NCI-H1092 (cell line): ENCODE results near the gene TMEM81.

Experiments
- DNase-seq: peaks from one replicate; lab custom pipeline; 2025; lab: John Stamatoyannopoulos, UW

Gene TMEM81, protein sequence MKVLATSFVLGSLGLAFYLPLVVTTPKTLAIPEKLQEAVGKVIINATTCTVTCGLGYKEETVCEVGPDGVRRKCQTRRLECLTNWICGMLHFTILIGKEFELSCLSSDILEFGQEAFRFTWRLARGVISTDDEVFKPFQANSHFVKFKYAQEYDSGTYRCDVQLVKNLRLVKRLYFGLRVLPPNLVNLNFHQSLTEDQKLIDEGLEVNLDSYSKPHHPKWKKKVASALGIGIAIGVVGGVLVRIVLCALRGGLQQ

DNA sequence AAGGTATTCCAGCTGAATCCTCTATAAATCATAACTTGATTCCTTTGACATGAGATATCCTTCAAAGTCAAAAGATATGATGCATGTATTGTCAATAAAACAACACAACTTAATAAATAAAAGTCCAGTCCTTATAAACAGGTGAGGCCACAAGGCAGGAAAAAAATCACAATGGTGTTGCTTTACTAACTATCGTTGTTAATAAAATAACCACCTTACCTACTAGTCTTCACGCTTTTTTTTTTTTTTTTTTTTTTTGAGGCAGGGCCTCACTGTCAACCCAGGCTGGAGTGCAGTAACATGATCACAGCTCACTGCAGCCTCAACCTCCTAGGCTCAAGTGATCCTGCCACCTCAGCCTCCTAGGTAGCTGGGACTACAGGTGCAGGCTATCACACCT, at the start of gene TMEM81:
TSS of gene TMEM81 (minus strand) at position 101 of the 400 bp plus-strand sequence. CDS start 140 bp downstream, outside the sequence.
- no peak for DNase-seq

DNA sequence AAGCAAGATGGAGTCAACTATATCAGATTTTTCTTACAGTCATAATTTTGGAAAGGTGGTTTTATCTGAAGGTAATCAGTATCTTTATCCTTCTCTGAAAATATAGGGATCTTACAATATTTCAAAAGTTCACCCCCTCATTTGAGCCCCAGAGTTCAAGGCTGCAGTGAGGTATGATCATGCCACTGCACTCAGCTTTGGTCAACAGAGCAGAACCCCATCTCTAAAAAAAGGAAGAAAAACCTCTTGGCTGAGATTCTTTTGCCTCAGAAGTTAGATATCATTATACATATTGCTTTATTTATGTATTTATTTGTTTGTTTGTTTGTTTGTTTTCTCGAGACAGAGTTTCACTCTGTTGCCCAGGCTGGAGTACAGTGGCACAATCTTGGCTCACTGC, 49.0 kb upstream of the TMEM81 start:
- DNase-seq: no peak

DNA sequence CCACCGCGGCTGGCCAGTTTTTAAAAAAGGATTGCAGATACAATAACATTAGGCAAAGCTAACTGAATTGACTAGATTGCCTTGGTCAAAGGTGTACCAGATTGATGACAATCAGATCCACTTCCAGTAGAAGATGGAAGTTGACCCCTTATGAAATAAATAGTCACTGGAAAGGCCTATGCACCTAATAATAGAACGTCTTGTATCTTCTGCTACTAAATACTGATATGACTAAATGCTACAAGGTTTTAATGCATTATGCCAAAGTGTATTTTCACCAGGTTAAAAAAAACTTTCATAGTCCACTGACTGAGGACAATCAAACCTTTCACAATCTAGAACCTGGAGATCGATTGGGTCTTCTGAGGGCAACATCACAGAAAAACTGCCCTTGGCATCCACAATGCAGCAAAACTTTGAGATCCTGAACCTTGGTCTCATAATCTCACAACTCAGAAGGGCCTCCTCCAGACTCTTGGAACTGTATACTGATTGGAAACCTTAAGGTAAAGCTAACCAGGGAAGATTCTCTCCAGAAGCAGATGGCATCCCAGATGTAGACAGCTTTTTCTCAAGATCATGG, 45.3 kb upstream of the TMEM81 start:
- no peak for DNase-seq

DNA sequence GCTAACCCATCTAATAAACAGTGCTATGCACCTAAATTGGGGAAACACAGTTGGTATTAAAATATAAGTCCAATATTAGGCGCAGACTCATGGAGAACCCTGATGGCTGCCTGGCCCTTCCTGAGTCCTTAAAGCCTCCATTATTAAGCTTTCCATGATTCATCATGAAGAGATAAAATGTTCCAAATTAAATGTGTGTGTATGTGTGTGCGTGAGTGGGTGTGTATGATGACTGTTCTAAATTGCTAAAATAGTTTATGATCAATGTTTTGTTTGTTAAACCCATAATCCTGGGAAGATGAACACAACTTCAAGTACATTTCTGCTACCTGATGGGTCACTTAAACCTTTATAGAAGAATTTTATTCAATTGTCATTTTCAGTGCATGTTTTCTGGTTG, 43.8 kb upstream of the TMEM81 start:
- DNase-seq: no peak

DNA sequence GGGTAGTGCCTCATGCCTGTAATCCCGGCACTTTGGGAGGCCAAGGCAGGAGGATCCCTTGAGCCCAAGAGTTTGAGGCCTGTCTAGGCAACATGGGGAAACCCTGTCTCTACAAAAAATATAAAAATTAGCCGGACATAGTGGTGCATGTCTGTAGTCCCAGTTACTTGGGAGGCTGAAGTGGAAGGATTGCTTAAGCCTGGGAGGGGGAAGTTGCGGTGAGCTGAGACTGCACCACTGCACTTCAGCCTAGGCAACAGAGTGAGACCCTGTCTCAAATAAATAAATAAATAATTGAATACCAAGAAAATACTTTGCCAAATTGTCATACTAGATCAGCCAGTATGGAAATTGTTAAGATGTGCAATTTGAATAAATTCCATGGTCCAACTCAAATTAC, 43.4 kb upstream of the TMEM81 start:
- DNase-seq: no peak

DNA sequence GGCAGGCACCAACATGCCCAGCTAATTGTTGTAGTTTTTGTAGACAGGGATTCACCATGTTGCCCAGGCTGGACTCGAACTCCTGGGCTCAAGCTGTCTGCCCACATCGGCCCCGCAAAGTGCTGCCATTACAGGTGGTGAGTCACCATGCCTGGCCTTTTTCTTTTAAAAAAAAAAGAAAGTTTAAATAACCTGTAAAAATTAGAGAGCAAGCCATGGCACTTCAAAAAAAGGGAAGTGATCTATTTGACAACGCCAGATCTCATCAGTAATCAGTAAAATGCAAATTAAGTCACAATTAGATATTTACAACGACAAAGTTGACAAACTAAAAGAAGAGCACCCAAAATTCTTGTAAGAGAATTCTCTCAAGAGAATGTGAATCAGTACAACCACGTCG, 40.5 kb upstream of the TMEM81 start:
- DNase-seq: no peak

DNA sequence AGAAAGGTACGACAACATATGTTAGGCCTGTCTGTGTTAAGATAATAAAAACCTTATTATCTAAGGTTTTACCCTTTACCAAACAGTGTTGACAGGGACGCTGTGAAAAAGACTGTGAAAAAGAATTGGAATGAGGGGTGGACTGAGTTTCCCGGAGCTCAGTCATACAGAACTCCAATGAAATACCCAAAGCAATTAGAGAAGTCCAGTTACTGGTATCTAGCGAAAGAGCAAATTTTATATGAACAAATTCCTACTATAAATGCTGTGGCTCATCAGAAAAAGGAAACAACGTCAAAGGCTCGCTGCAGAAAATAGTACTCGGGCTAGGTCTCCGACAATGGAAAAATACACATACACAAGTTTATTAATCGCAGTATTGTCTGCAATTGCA, 38.2 kb upstream of the TMEM81 start:
- DNase-seq: no peak

DNA sequence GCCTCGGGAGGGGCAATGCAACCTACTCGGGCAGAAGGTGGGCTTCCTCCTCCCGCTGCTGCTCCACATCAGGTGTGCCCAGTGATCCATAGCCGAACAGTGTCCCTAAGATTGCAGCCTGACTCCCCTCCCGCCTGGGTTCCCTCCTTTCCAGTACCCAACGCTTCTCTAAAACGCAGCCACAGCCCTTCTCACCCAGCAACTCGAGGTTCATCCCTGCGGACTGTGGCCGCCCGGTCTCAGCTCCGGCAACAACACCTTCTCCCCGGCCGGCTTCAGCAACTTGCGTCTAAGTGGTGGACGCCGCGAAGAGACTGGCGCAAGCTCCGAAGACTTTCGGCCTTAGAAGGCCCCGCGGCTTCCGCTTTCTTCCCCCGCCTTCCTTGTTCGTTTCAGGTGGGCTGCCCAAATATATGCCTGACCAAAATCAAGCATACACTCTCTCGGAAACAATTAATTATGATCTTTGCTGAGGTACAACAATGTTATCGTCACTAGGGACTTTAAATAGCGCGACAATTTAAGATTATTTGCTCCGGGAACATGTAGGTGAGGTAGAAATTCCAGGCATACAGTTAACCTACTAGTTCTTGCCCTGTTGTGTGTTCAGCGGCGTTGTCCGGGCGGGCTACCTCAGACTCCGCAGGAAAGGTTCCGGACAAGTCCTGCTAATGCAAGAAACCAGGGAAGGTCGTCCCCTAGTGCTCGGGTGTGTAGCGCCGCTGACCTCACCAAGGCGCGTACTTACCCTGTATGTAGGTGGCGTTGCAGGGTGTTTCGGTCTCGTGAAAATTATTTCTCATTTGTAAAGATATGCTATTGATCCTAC, 37.6 kb upstream of the TMEM81 start, which contains the start of gene RBBP5:
TSS of gene RBBP5 (minus strand) at position 319 of the 829 bp plus-strand sequence. CDS start at position 214, 105 bp downstream.
- DNase-seq: peak; percentile 97

DNA sequence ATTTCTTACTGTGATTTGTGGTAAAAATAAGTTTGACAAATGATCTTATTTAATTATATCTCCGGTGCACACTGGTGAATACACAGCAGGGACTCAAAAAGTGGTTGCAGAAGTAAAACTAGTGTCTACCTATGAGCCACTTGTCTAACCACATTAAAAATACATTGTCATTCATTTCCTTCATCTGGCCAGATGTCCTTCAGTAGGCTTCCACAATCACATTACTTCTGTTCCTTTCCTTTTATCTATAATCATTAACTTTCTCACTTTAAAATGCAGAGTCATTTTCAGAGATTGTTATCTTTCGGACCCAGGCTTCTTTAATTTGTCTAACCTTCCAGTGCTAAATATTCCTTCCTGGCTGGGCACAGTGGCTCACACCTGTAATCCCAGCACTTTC, 34.5 kb upstream of the TMEM81 start:
- DNase-seq: no peak

DNA sequence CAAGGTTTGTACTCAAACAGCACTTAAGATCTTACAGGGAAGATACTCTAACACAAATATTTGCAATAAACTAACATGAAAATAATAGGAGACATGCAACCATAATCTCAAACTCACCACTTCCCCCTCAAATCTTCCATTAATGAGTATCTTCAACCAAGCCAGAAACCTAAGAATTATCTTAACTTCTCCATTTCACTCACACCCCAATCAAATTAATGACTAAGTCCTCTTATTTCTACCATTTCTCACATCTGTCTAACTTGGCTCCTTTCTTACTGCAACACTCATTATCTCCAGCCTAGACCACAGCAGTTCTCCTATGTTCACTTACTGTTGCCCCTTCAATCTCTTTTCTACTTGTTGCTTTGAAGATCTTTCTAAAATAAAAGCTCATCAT, 27.1 kb upstream of the TMEM81 start:
- no peak for DNase-seq

DNA sequence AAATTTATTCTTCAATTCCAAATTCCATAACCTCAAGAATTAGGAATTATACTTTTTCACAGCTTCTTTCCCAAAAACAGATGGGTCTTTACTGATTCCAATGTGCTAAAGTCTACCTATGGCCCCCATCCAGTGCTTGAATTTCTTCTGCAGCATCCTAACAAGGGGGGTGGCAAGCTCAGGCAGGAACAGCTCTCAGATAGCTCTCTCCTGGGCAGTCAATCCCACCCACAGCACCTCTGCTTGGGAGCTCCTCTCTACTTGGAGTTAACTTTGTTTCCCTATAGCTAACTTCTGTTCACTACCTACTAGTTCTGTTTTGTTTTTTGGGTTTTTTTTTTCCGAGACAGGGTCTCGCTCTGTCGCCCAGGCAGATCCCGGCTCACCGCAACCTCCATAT, 25.5 kb upstream of the TMEM81 start:
- DNase-seq: no peak

DNA sequence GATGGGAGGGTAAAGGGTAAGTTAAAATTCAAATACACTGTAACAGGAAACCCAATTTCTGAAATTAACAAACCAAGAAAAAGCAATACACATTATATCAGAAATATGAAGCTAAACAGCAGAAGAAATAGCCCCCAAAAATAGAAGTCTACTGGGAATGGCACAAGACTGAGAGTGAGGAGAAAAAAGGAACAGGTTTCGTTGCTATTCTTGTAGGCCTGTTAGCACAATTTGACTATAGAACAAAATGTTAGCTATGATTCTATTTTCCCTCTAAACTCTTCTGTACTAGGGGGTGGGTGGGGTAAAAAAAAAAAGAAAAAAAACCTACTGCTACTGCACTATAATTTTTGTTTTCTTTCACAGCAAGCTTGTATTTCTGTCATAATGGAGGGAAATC, 25.0 kb upstream of the TMEM81 start:
- DNase-seq: no peak

DNA sequence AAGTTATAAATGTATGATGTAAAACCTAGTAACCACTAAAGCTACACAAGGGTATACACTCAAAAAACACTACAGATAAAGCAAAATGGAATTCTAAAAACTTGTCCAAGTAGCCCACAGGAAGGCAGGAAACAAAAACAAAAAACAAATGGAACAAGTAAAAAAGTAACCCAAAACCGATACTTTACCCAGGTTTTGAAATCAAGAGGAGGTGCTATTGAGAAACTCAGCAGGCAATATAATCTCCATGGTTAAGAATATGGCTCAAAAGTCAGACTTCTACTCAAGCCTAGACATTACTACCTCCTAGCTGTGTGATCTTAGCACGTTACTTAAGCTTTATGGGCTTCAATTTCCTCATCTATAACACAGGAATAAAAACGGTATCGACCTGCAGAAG, 24.2 kb upstream of the TMEM81 start:
- no peak for DNase-seq

DNA sequence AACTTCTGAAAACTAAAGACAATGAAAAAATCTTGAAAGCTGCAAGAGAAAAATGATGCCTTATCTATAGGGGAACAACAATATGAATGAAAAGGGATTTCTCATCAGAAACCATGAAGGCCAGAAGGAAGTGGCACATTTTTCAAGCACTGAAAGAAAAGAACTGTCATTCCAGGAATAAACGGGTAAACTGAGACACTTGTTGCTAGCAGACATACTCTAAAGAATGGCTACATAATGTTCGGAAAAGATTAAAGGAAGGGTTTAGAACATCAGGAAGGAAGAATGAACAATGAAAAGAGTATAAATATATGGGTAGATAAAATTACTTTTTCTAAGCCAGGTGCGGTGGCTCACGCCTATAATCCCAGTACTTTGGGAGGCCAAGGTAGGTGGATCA, 23.1 kb upstream of the TMEM81 start:
- no peak for DNase-seq

DNA sequence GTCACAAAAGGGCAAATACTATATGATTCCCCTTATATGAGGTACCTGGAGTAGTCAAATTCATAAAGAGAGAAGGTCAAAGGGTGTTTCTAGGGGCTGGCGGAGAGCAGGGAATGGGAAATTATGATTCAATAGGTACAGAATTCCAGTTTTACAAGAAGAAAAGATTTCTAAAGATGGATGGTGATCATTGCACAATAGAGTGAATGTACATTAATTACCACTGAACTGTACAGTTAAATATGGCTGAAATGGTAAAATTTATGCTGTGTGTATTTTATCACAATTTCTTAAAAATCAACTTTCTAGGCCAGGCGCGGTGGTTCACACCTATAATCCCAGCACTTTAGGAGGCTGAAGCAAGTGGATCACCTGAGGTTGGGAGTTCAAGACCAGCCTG, 18.1 kb upstream of the TMEM81 start:
- no peak for DNase-seq

DNA sequence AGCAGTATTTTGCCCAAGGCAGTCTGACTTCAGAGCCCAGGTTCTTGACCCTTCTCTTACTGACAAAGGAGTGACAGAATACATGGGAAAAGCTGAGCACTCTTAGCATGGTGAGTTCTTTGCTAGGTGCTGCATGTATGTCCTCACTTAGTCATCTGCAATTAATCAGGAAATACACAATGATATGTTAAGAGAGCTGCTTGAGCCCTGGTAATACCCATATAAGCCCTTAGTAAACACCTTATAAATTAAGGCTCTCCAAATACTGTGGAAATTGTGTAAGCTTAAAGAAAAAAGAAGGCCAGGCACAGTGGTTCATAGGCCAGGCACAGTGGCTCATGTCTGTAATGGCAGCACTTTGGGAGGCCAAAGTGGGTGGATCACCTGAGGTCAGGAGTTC, 14.0 kb upstream of the TMEM81 start:
- no peak for DNase-seq

DNA sequence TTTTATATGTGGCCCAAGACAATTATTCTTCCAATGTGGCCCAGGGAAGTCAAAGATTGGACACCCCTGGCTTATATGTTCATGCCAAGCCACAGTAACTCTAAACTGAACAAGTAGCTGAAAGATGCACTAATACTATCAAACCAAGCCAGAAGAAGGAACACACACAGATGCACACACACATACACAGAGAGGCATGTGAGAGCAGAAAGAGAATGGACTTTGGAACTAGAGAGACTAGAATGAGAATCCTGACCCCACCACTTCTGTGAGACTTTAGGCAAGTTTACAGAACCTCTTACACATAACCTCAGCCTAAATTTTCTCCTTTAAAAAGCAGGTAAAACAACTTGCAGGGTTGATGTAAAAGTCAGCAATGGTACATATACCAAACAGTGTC, 11.2 kb upstream of the TMEM81 start:
- no peak for DNase-seq

DNA sequence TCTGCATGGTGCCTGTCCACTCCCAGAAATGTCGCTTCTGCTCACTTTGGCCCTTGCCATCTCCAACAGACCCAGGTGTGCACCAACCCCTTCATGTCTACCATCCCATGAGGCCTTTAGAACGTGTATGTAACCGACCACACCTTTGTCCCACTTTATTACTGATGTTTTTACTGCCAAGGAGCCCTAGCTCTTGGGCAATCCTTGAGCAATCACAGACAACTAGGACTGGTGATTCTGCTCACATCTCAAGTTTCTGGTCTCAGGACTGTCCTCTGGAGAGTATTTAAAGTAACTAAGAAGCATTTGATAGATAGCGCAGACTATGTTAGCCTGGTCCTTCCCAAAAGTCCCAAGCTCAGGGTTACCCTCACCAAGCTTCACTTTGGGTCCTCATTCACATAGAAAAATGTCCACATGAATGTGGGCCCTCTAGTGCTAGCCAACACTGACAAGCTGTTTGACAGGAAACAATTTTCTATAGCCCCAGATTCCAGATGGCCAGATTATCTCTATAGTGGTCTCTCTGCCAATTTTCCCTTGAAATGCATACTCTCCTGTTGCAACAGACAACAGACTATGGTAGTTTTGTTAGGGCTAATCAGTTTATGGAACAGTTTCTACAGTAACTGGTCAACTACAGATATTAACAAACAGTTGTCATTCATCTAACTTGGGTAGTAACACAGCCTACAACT, 6.9 kb upstream of the TMEM81 start:
- DNase-seq: no peak

DNA sequence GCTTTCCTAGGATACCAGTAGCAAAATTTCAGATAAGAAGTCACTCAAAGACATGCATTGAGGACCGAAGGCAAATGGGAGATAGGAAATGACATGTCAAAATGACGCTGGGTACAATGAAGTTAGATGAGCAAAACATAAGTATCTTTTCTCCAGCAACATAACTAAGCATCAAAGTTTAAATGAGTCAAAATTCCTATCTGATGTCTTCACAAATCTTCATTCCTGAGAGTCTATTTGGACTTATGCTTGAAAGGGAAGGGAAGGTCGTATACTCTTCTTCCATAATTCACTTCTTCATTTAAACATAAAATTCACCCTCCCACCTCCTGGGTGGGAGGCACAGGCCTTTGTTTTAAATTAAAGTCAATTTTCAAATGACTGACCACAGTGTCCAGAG, 4.1 kb upstream of the TMEM81 start:
- no peak for DNase-seq

DNA sequence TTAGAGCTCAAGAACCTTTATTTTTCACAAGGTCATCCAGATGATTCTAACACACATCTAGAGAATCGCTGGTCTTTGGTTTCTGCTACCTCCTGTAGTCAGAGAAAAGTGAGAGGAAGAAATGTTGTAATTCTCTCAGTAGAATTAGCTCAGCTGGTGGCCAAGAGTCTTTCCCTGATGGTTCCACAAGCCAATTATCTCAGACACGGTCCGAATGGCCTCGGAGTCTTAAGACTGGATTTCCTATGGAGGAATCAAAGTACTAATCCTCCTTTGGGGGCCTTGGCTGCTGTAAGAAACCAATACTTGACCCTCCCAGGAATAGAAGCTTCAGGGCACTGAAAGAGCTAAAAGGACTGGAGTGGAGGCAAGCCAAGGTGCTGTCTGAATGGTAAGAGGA, 1.8 kb downstream of the TMEM81 start:
- no peak for DNase-seq

DNA sequence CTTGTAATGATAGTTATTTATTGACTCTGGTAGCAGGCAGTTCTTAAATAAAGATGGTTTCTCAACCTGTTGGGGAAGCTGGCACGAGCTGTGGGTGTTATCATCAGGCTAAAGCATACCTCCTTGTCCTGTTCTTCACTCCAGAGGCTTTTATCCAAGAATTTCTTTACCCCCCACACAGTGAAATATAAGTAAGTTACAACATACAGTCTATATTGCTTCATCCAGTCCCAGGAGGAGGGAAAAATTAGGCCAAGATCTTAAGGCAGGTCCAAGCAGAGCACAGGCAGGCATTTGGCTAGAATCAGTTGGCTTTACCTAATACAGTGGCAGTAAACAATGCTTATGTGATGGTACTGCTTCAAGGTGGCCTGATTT, 6.3 kb downstream of the TMEM81 start:
- no peak for DNase-seq

DNA sequence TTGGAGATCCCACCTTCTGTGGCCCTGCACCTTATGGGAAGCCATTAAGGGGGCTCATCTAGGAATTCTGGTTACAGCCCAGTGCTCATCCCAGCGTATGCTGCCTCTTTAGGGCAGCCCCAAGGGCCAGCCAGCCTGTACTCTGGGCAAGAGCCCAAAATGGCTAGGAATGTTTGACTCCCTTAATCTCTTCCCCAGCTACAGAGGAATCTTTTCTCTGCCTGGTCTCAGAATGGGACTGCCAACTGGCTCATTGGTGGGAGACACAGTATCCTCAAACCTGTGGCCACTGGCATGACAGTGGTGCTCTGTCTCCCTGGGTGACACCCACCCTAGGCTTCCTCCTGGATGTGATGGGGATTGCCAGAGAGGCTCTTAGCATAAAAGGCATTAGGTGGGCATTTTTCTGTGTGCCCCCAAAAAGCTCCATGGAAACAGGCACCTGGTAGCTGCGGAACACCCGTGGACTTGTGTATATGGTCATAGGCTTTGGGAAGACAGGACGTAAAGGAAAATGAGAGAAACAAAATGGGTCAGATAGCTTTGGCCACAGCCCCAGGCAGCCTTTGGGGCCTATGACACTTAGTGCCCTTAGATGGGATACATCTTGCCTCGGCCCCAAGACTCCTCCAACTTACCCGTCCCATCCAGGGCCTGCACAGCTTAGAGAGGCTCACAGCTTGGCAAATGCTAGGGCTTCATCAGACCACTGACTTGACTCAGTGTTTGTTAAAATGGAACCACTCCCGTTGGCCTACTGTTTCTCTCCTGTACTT, 6.9 kb downstream of the TMEM81 start:
- DNase-seq: no peak
